Posterior vena cava (tissue), 2 donors: ENCODE measurements around the gene CANT1. TPM values are rescaled to one million over a fixed set of nuclear protein-coding genes. Genes with fewer than 3 reads are reported as not detected.

Experiments
- DNase-seq: peaks from one replicate; pipeline ENCODE4 v3.0.0-alpha.2; 2020; ENCODE audit warnings: low spot score
- intact Hi-C, 2 donors: fragments of 100-400 bp; cut with DNase I; formaldehyde crosslinking; loops; one replicate each; pipeline versions ENCODE4 v1.14.1 to v1.14.2; 2022 to 2023
- total RNA-seq, 2 donors: library from RNA; stranded (reverse); fragmentation: NEBNext Ultra II Directional; extraction: Animal tissue kit (Norgen Biotek cat#: 25700); gene quantifications; one replicate each; pipeline ENCODE4 v1.2.1, GENCODE V29; 2021
- donor health status: DM: yes; HTN: yes; CAD: no.
- donor health status: DM: yes; HTN: yes; CAD: no.

Gene CANT1
- total RNA-seq, 2 donors from 2014 or later: 29.5 to 34.7 TPM

- intact Hi-C loops: no loop called here
- peak; percentile 77 for DNase-seq
Measured at GRCh38 chr17:78990349-78991016, 19.1 kb downstream of the CANT1 start.

GRCh38 chr17:78988152-78988551 lies 21.4 kb downstream of the CANT1 start:
- no peak for DNase-seq
- intact Hi-C loops: no loop called here

- DNase-seq: no peak
- intact Hi-C loops: no loop called here
Measured at GRCh38 chr17:78986649-78987328, 22.8 kb downstream of the CANT1 start.

GRCh38 chr17:78986048-78986648 lies 23.4 kb downstream of the CANT1 start:
- peak; percentile 82 for DNase-seq
- intact Hi-C loops: no loop called here

- DNase-seq: no peak
Measured at GRCh38 chr17:78985395-78985794, 24.2 kb downstream of the CANT1 start.

GRCh38 chr17:78981010-78981888 lies 28.3 kb downstream of the CANT1 start:
- DNase-seq: no peak
- intact Hi-C loops: no loop called here

More at GRCh38 chr17:78985395-78985794, 24.2 kb downstream of the CANT1 start:
- intact Hi-C loops: no loop called here

- DNase-seq: no peak
- intact Hi-C loops: no loop called here
Measured at GRCh38 chr17:78980624-78980972, 29.0 kb downstream of the CANT1 start.

- intact Hi-C loops: no loop called here
- peak; percentile 87 for DNase-seq
Measured at GRCh38 chr17:78979780-78980623, 29.6 kb downstream of the CANT1 start, which contains the start of gene LGALS3BP. Gene LGALS3BP (minus strand): TSS chr17:78979923. CDS start chr17:78977191, 2,732 bp downstream.

GRCh38 chr17:78977997-78978973 lies 31.3 kb downstream of the CANT1 start:
- intact Hi-C loops: no loop called here

GRCh38 chr17:78977681-78977943 lies 32.0 kb downstream of the CANT1 start:
- no peak for DNase-seq
- intact Hi-C loops: no loop called here

More at GRCh38 chr17:78977997-78978973, 31.3 kb downstream of the CANT1 start:
- DNase-seq: no peak

GRCh38 chr17:78976907-78977680 lies 32.5 kb downstream of the CANT1 start:
- DNase-seq: no peak
- intact Hi-C loops: no loop called here

GRCh38 chr17:78974635-78975591 lies 34.7 kb downstream of the CANT1 start:
- intact Hi-C loops: loop anchor here (2.0 to 5.0 kb wide), 2 partner anchors 78 to 113 kb away; no protein-coding TSS in a partner anchor
- DNase-seq: peak; percentile 92

GRCh38 chr17:78973792-78974520 lies 35.6 kb downstream of the CANT1 start:
- peak; percentile 75 for DNase-seq
- intact Hi-C loops: loop anchor here (2.0 to 5.0 kb wide), 2 partner anchors 77 to 112 kb away; no protein-coding TSS in a partner anchor

- intact Hi-C loops: loop anchor here (5.0 kb wide), 1 partner anchor 111 kb away; no protein-coding TSS in a partner anchor
- DNase-seq: no peak
Measured at GRCh38 chr17:78973196-78973595, 36.4 kb downstream of the CANT1 start.

GRCh38 chr17:78972507-78973105 lies 37.0 kb downstream of the CANT1 start:
- DNase-seq: no peak
- intact Hi-C loops: loop anchor here (5.0 kb wide), 1 partner anchor 110 kb away; no protein-coding TSS in a partner anchor
